SK-N-SH (cell line): ENCODE measurements around the gene RICTOR. TPM values are rescaled to one million over a fixed set of nuclear protein-coding genes. Genes with fewer than 3 reads are reported as not detected.

Experiments used
- CTCF ChIA-PET: fragments of 300-600, 350-600 bp; formaldehyde crosslinking; extraction: SDS; loops from one replicate; lab custom pipeline; 2021; lab: Yijun Ruan, JAX
- POLR2A ChIA-PET: fragments of 350-600 bp; sonication (Branson Sonifier 250); formaldehyde crosslinking; extraction: SDS; loops from one replicate; lab custom pipeline; 2020; ENCODE audit warnings: antibody characterized with exemption, inconsistent platforms; lab: Yijun Ruan, JAX
- DNase-seq: peaks from one replicate; pipeline ENCODE4 v3.0.0; 2012
- H2AFZ ChIP-seq: fragments of 200-600 bp; sonication (generic); 2 replicates; pipeline ENCODE4 v1.8.1; 2016; ENCODE audit warnings: antibody characterized with exemption, mild to moderate bottlenecking, low read depth
- H3F3A ChIP-seq: fragments of 200-600 bp; sonication (generic); replicated peaks from 2 replicates; pipeline ENCODE3; 2016; ENCODE audit warnings: antibody characterized with exemption, mild to moderate bottlenecking; ENCODE audit not compliant: insufficient read depth
- H3K27ac ChIP-seq, 2 experiments: fragments of 200-500 bp in 1 of 2; fragments of 200-600 bp in 1 of 2; sonication (Bioruptor generic) in 1 of 2; sonication (generic), shearing (Covaris generic) in 1 of 2; 2 replicates each; pipeline versions ENCODE4 v1.5.1 to v1.6.1; 2014 to 2016; ENCODE audit warnings: low read depth in 2 of 2, inconsistent platforms in 1 of 2, low read length in 1 of 2, mild to moderate bottlenecking in 1 of 2, mixed read lengths in 1 of 2
- H3K27me3 ChIP-seq: fragments of 200-600 bp; sonication (generic), shearing (Covaris generic); 2 replicates; pipeline ENCODE4 v1.6.1; 2016; ENCODE audit warnings: mixed run types; ENCODE audit not compliant: insufficient read depth
- H3K36me3 ChIP-seq, 2 experiments: fragments of 200-500 bp in 1 of 2; fragments of 200-600 bp in 1 of 2; sonication (Bioruptor generic) in 1 of 2; sonication (generic) in 1 of 2; replicated peaks in 1 of 2; 2 replicates each; pipeline versions ENCODE3 to v1.5.1; 2014 to 2016; ENCODE audit warnings: low read length in 1 of 2, mild to moderate bottlenecking in 1 of 2; ENCODE audit not compliant: insufficient read depth in 2 of 2, control insufficient read depth in 1 of 2
- H3K4me1 ChIP-seq, 2 experiments: fragments of 200-500 bp in 1 of 2; fragments of 200-600 bp in 1 of 2; sonication (Bioruptor generic) in 1 of 2; sonication (generic), shearing (Covaris generic) in 1 of 2; 2 replicates each; pipeline versions ENCODE4 v1.5.1 to v1.6.1; 2014 to 2016; ENCODE audit warnings: low read depth in 1 of 2, low read length in 1 of 2, mixed run types in 1 of 2; ENCODE audit not compliant: insufficient read depth in 2 of 2, control insufficient read depth in 1 of 2
- H3K4me2 ChIP-seq: fragments of 200-600 bp; sonication (generic), shearing (Covaris generic); 2 replicates; pipeline ENCODE4 v1.6.1; 2017; ENCODE audit warnings: mixed run types
- H3K4me3 ChIP-seq, 2 experiments: fragments of 200-500 bp in 1 of 2; fragments of 200-600 bp in 1 of 2; sonication (Bioruptor generic) in 1 of 2; sonication (generic), shearing (Covaris generic) in 1 of 2; 2 replicates each; pipeline versions ENCODE4 v1.5.1 to v1.8.1; 2014 to 2016; ENCODE audit warnings: low read depth in 2 of 2, inconsistent platforms in 1 of 2, low read length in 1 of 2, mild to moderate bottlenecking in 1 of 2, mixed read lengths in 1 of 2, moderate library complexity in 1 of 2
- H3K79me2 ChIP-seq: fragments of 200-600 bp; sonication (generic); 2 replicates; pipeline ENCODE4 v1.8.1; 2017; ENCODE audit warnings: mild to moderate bottlenecking; ENCODE audit not compliant: insufficient read depth
- H3K9ac ChIP-seq: fragments of 200-600 bp; sonication (generic); 2 replicates; pipeline ENCODE4 v1.6.1; 2017; ENCODE audit warnings: mixed run types
- H3K9me2 ChIP-seq: fragments of 200-600 bp; sonication (generic); 2 replicates; pipeline ENCODE4 v1.6.1; 2017; ENCODE audit warnings: mixed run types
- H3K9me3 ChIP-seq: fragments of 200-600 bp; sonication (generic); 2 replicates; pipeline ENCODE4 v1.6.1; 2017; ENCODE audit warnings: mixed run types, mild to moderate bottlenecking, moderate library complexity
- H4K20me1 ChIP-seq: fragments of 200-600 bp; sonication (generic); 2 replicates; pipeline ENCODE4 v1.6.1; 2017; ENCODE audit warnings: mild to moderate bottlenecking, mixed run types; ENCODE audit not compliant: insufficient read depth
- CHD2 ChIP-seq: fragments of 150-350 bp; IDR thresholded peaks from 2 replicates; pipeline ENCODE4 v1.6.1; 2018; ENCODE audit warnings: low read length; ENCODE audit not compliant: partially characterized antibody
- FOSL2 ChIP-seq: IDR thresholded peaks from 2 replicates; pipeline ENCODE4 v1.4.0; 2012; ENCODE audit warnings: low read depth, mild to moderate bottlenecking, moderate library complexity, borderline replicate concordance
- FOXJ3 ChIP-seq: sonication (generic); formaldehyde crosslinking; IDR thresholded peaks from 2 replicates; pipeline ENCODE4 v1.5.1; 2020; ENCODE audit warnings: mild to moderate bottlenecking, missing genetic modification reagents
- GATA2 ChIP-seq: sonication (generic); formaldehyde crosslinking; IDR thresholded peaks from 2 replicates; pipeline ENCODE4 v1.5.0; 2020; ENCODE audit warnings: mild to moderate bottlenecking, missing genetic modification reagents
- JUND ChIP-seq: IDR thresholded peaks from 2 replicates; pipeline ENCODE4 v1.4.0; 2012
- MEF2A ChIP-seq: IDR thresholded peaks from 2 replicates; pipeline ENCODE4 v1.4.0; 2012; ENCODE audit warnings: low read depth, borderline replicate concordance
- MXI1 ChIP-seq: IDR thresholded peaks from 2 replicates; pipeline ENCODE4 v1.6.1; 2012; ENCODE audit warnings: mild to moderate bottlenecking, low read depth, low read length, improper control_type of control experiment
- NFIC ChIP-seq: IDR thresholded peaks from 2 replicates; pipeline ENCODE4 v1.4.0; 2012; ENCODE audit warnings: borderline replicate concordance
- NRF1 ChIP-seq: IDR thresholded peaks from 2 replicates; pipeline ENCODE4 v1.6.1; 2012; ENCODE audit warnings: low read depth, mild to moderate bottlenecking, low read length
- RCOR1 ChIP-seq: fragments of 150-350 bp; IDR thresholded peaks from 2 replicates; pipeline ENCODE4 v1.6.1; 2017; ENCODE audit warnings: antibody characterized with exemption, low read length
- SMC3 ChIP-seq: IDR thresholded peaks from 2 replicates; pipeline ENCODE4 v1.6.1; 2012; ENCODE audit warnings: low read depth, low read length, improper control_type of control experiment
- TAF1 ChIP-seq: IDR thresholded peaks from 2 replicates; pipeline ENCODE4 v1.6.1; 2012; ENCODE audit warnings: low read depth, mild to moderate bottlenecking, low read length, moderate library complexity, borderline replicate concordance
- TCF12 ChIP-seq: IDR thresholded peaks from 2 replicates; pipeline ENCODE4 v1.4.0; 2012
- TEAD4 ChIP-seq: IDR thresholded peaks from 2 replicates; pipeline ENCODE4 v1.4.0; 2012; ENCODE audit warnings: mild to moderate bottlenecking, borderline replicate concordance; ENCODE audit not compliant: insufficient read depth
- USF1 ChIP-seq: IDR thresholded peaks from 2 replicates; pipeline ENCODE4 v1.4.0; 2012; ENCODE audit warnings: low read depth, borderline replicate concordance
- YY1 ChIP-seq: IDR thresholded peaks from 2 replicates; pipeline ENCODE4 v1.4.0; 2012; ENCODE audit warnings: low read depth, mild to moderate bottlenecking
- polyA plus RNA-seq, 3 experiments: library from polyadenylated mRNA; depleted of rRNA; stranded (reverse); fragments of >200 nt; gene quantifications; 2 replicates each; pipeline ENCODE4 v1.2.3, GENCODE V29; 2012
- TF ChIP-seq, protein P1 (sequence below): fragments of 150-350 bp; IDR thresholded peaks from 2 replicates; pipeline ENCODE4 v1.6.1; 2017; ENCODE audit warnings: antibody characterized with exemption, low read length, low read depth, borderline replicate concordance
- TF ChIP-seq, protein P2 (sequence below): fragments of 150-350 bp; IDR thresholded peaks from 2 replicates; pipeline ENCODE4 v1.6.1; 2016; ENCODE audit warnings: mild to moderate bottlenecking, low read depth, low read length

The RICTOR gene
- polyA plus RNA-seq, 1 of the 3 experiments (the other 2 are of a cell fraction) = 1.6 TPM

DNA sequence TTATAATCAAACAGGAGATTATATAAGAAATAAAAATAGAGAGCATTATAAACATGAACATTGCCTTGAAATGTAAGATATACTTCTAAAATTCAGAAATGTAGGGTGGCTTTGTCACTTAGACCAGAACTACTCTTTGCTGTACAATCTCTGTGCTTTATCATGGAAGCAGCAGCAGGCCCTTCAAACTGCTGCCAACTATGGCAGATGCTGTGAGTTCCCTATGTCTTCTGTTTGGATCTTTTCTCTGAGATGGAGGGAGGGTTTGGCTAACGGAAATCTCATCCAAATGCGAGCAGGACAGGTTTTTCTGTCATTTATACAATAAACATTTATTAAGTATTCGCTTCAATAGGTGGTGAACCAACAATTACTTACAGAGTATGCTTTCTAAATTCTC lies 34.8 kb upstream of the RICTOR start (continued):
- TF ChIP-seq, protein P1, sequence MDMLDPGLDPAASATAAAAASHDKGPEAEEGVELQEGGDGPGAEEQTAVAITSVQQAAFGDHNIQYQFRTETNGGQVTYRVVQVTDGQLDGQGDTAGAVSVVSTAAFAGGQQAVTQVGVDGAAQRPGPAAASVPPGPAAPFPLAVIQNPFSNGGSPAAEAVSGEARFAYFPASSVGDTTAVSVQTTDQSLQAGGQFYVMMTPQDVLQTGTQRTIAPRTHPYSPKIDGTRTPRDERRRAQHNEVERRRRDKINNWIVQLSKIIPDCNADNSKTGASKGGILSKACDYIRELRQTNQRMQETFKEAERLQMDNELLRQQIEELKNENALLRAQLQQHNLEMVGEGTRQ = no peak
- TF ChIP-seq TEAD4 = no peak
- no peak for TF ChIP-seq NFIC
- TF ChIP-seq CHD2 = no peak

- ChIA-PET POLR2A (no interaction called here), CTCF (no interaction called here)
- H2AFZ ChIP-seq = no peak overlapping the region
Observed at GRCh38 chr5:39107350-39107749, 33.2 kb upstream of the RICTOR start.

More at GRCh38 chr5:39107350-39107749, 33.2 kb upstream of the RICTOR start:
- no peak overlapping the region for H3K9ac ChIP-seq
- no peaks in the 10 kb centered on the region; the same call in 1 of the 2 replicates for H3K9me2 ChIP-seq
- H3K4me2 ChIP-seq = no peak overlapping the region; the same call in 1 of the 2 replicates
- no peaks in the 10 kb centered on the region; the same call in 1 of the 2 replicates for H3K27me3 ChIP-seq
- H4K20me1 ChIP-seq = no peaks in the 10 kb centered on the region
- H3K9me3 ChIP-seq = no peaks in the 10 kb centered on the region
- peaks cover 0 to 6% of the 10 kb centered on the region in 2 experiments; a peak in 2 of 4 replicates for H3K4me1 ChIP-seq
- H3K79me2 ChIP-seq = no peaks in the 10 kb centered on the region
- DNase-seq = no peak
- H3K27ac ChIP-seq = peak overlapping the region in 1 of 2 experiments; percentile 21; a peak in 1 of 4 replicates
- no peaks in the 10 kb centered on the region for H3K36me3 ChIP-seq
- H3K4me3 ChIP-seq = no peak overlapping the region
- TF ChIP-seq, protein P2, sequence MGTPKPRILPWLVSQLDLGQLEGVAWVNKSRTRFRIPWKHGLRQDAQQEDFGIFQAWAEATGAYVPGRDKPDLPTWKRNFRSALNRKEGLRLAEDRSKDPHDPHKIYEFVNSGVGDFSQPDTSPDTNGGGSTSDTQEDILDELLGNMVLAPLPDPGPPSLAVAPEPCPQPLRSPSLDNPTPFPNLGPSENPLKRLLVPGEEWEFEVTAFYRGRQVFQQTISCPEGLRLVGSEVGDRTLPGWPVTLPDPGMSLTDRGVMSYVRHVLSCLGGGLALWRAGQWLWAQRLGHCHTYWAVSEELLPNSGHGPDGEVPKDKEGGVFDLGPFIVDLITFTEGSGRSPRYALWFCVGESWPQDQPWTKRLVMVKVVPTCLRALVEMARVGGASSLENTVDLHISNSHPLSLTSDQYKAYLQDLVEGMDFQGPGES = no peak
- no peak for TF ChIP-seq USF1
- TF ChIP-seq YY1 = no peak
- no peak for TF ChIP-seq NFIC
- TF ChIP-seq TAF1 = no peak
- TF ChIP-seq SMC3 = no peak
- TF ChIP-seq NRF1 = no peak
- no peak for TF ChIP-seq RCOR1
- TF ChIP-seq TCF12 = no peak
- TF ChIP-seq FOXJ3 (CRISPR knock-in tag) = no peak
- TF ChIP-seq CHD2 = no peak
- no peak for TF ChIP-seq JUND
- TF ChIP-seq FOSL2 = no peak
- TF ChIP-seq MEF2A = no peak
- TF ChIP-seq GATA2 = no peak
- no peak for TF ChIP-seq MXI1
- peaks cover 18% of the 10 kb centered on the region for H3F3A ChIP-seq
